GM21737 (cell line): ENCODE data around the gene EPHB3.

Experiments used
- ATAC-seq: cut with Tn5 transposase; IDR thresholded peaks from one replicate; pipeline ENCODE4 v1.9.1; 2021; ENCODE audit warnings: mild to moderate bottlenecking, moderate library complexity; ENCODE audit not compliant: unreplicated experiment

EPHB3 gene

GRCh38 chr3:184543256-184543655 is 18.3 kb upstream of the EPHB3 start:
- ATAC-seq, result no peak

DNA sequence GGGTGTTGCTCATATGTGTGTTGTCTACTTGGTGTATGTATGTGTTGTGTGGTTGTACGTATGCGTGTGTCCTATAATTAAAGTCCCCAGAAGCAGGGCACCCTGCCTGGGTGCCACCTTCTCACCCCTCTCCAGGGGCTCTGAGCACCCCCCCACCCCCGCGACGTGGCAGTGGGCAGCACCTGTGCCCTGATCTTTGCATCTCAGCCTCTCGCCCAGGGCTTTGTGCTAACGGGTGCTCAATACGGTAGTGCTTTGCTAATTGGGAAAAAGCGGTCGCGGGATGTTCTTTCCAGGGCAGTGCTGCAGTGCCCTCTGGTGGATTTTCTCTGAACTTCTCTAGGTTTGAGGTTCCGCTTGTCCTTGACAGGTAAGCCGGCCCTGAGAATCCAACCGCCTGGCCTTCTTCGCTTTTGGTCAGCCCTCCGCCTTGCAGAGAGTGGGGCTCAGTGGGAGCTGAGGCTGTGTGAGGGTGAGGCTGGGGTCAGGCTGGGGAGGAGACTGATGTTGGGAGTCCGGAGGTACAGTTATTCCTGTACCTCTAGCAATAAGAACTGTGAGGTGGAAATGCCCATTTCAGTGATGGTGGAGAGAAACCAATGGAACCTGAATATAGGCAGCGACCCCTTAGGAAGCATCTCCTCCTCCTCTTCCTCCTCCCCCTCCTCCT is 17.6 kb upstream of the EPHB3 start:
- ATAC-seq, result peak; percentile 58

DNA sequence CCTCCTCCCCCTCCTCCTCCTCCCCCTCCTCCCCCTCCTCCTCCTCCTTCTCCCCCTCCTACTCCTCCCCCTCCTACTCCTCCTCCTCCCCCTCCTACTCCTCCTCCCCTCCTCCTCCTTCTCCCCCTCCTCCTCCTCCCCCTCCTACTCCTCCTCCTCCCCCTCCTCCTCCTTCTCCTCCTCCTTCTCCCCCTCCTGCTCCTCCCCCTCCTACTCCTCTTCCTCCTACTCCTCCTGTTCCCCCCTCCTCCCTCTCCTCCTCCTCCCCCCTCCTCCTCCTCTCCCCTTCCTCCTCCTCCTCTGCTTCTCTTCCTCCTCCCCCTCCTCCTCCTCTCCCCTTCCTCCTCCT is 17.1 kb upstream of the EPHB3 start:
- ATAC-seq, result no peak

- no peak for ATAC-seq
These were observed 15.8 kb upstream of the EPHB3 start for GRCh38 chr3:184545769-184546168.

DNA sequence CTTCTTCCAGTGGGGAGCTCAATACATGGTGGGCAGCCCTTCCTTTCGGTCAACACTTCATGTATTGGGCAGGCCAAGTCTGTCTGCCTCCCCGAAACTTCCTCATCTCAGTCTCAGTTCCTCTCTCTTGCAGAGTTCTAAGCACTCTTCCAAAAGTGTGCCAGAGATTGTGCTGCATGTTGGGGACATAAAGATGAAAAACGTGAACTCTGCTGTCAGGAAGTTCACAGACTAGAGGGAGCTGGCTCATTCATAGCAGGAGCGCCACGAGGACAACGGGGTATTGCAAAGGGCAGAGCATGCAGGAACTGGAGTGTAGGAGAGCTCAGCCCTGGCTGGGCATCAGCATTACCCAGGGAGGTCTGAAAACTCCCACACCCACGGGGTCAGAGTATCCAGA is 15.3 kb upstream of the EPHB3 start:
- no peak for ATAC-seq

DNA sequence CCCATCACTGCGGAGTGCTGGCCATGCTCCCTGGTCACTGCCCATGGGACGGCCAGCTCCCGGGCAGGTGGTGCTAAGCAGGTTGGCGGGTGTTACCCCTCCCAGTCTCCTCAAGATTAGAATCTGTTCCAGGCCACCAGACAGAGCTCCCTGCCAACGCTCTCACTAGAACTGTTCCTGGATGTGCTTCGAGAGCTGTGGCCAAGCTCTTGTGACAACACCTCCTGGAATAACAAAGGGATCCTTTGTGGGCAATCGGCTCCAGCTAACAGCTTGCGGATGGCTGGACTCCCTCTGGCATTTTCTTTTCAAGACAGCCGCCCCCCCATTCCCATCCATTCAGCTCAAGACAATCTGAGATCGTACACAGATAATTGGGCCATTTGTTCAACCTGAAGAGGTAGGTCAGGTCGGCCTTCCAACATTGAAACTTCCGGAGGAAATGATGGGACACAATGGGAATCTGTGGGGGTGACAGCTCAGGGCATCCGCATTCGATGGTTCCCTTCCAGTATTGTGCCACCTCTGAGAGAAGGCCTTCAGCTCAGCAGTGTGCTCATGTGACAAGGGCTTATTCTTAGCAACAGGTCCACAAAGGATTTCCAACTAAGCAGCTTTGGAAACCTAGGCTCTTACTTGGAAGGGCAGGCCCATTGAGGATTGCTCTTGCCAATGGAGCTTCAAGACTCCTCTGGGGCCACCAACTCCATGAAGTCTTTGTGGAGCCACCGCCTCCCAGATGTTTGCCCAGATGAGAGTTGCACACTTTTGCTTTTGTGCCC is 11.6 kb upstream of the EPHB3 start:
- ATAC-seq, result no peak

- ATAC-seq, result no peak
These were observed 10.5 kb upstream of the EPHB3 start for GRCh38 chr3:184551103-184551502.

DNA sequence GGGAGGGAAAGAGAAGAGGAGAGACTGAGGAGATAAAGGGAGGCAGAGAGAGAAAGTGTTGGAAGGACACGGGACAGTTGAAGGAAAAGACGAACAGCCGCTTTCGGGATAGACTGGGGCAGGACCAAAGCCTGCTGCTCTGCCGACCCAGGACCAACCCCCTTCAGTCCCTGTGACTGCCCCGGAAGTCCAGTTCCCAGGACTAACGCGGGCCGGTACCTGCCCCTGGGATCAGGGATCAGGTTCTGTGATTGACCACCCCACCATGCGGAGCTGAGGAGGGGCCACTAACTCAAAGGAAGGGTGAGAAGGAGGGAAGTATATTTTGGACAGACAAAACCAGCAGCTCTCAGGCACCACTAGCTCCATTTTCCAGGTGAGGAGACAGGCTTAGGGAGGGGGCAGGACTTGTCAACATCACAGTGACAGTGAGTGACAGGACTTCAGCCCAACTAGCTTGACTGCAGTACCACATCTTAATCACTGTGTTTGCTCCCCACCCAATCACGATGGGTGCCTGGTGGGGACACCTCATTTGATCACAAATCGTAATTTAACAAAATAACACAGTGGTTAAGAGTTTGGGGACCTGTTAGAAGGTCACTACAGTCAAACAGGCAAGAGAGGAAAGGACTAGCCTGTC is 9.8 kb upstream of the EPHB3 start:
- ATAC-seq, result no peak

GRCh38 chr3:184552296-184552695 is 9.3 kb upstream of the EPHB3 start:
- no peak for ATAC-seq

GRCh38 chr3:184552863-184553262 is 8.7 kb upstream of the EPHB3 start:
- no peak for ATAC-seq

GRCh38 chr3:184553385-184553784 is 8.2 kb upstream of the EPHB3 start:
- no peak for ATAC-seq

DNA sequence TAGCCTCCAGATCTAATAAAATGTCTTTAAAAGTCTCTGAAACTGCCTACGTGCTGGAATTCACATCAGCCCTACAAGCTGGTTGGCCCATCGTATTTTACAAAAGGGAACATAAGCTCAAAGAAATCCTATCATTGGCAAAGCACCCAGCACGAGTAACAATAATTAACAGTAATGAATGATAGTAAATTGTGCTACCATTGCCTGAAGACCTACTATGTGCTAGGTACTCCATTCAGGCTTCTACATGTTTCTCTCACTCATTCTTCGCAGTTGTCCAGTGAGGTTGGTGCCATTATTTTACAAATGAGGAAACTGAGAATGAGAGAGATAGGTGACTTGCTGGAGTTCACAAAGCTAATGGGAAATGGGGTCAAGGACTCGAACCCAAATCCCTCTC is 7.1 kb upstream of the EPHB3 start:
- no peak for ATAC-seq

DNA sequence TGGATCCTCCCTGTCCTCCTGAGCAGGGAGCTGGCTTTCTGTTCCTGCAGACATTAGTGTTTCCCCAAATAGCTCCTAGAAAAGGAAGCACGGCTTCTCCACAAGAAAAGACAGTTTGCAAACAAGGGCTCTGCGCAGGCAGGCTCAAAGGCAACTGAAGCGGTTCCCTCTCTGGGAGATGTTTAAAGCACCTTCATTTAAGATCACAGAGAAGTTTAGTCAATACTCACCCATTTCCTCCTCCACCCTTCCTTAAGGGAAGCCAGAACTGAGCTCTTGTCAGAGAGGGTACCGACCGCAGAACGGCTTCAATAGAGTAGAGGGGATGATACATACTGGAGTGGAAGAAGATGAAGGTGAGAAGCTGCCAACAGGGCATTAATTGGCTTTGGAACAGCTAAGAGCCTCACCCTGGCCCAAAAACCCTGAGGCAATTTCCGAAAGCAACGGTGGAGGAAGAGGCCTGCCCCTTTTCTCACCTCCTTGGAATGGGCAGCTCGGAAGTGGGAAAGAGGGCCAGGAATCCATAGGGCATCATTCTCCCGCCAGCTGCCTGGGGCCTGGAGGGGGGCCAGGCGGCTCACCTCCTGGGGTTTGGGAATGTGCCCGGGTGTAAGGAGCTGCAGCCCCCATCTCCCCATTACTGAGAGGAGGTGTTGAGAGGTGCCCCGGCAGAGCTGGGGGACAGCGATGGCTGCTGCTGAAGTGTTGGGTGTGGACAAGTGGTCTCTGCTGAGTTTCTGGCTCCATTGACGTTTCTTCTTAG is 4.8 kb upstream of the EPHB3 start:
- ATAC-seq, result no peak

DNA sequence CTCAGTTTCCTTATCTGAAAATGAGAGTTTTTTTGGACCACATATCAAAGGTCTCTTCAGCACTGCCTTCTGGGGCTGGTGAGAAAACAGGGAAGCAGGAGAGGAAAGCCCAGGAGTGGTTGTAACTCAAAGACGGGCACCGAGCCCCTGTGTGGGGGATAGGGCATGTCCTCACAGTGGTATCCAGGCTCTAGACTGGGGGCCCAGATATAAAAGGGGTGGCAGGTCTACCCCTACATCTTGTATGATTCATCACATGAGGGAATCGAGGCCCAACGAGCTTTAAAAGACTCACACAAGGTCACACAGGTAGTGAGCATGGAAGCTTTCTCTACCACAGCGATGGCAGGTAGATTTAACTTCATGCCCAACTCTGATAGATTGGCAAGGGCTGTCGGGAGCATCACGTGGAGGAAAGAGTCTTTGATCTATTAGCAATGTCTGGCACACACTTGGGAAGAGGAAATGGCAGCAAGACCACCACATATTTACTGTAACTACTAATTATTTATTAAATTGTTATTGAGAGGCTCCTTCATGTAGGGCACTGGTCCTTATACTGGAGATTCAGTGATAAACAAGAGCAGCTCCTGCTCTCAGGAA is 4.1 kb upstream of the EPHB3 start:
- ATAC-seq, result no peak

GRCh38 chr3:184558726-184559125 is 2.9 kb upstream of the EPHB3 start:
- ATAC-seq, result no peak

- no peak for ATAC-seq
These were observed 2.2 kb upstream of the EPHB3 start for GRCh38 chr3:184559336-184559735.

GRCh38 chr3:184560531-184560930 is 1.1 kb upstream of the EPHB3 start:
- no peak for ATAC-seq

- ATAC-seq, result no peak
These were observed 610 bp downstream of the EPHB3 start for GRCh38 chr3:184561913-184562877.

GRCh38 chr3:184562878-184563560 is 1.4 kb downstream of the EPHB3 start:
- no peak for ATAC-seq
